Brain pericyte (primary cell): Measurements from ENCODE around the gene GPC5.

ENCODE experiments used
- DNase-seq: peaks from one replicate; pipeline ENCODE4 v3.0.0-alpha.2; 2012; ENCODE audit warnings: low read depth, low spot score

GPC5 gene

GRCh38 chr13:92143766-92144165, 745.3 kb downstream of the GPC5 start:
- no peak for DNase-seq

GRCh38 chr13:92150606-92151005, 752.2 kb downstream of the GPC5 start:
- no peak for DNase-seq

- DNase-seq: no peak
Measured at GRCh38 chr13:92158346-92158745, 759.9 kb downstream of the GPC5 start.

GRCh38 chr13:92164822-92165221, 766.4 kb downstream of the GPC5 start:
- DNase-seq: no peak

GRCh38 chr13:92172191-92172590, 773.8 kb downstream of the GPC5 start:
- no peak for DNase-seq

- DNase-seq: no peak
Measured at GRCh38 chr13:92173254-92173653, 774.8 kb downstream of the GPC5 start.

- no peak for DNase-seq
Measured at GRCh38 chr13:92175330-92175729, 776.9 kb downstream of the GPC5 start.

GRCh38 chr13:92177966-92178365, 779.5 kb downstream of the GPC5 start:
- DNase-seq: no peak

- DNase-seq: no peak
Measured at GRCh38 chr13:92179223-92179622, 780.8 kb downstream of the GPC5 start.

GRCh38 chr13:92187378-92187989, 789.1 kb downstream of the GPC5 start:
- no peak for DNase-seq

- DNase-seq: no peak
Measured at GRCh38 chr13:92188574-92188973, 790.2 kb downstream of the GPC5 start.

- DNase-seq: peak; percentile 41
Measured at GRCh38 chr13:92196591-92197256, 798.3 kb downstream of the GPC5 start.

GRCh38 chr13:92197669-92198068, 799.2 kb downstream of the GPC5 start:
- no peak for DNase-seq

GRCh38 chr13:92218615-92219014, 820.2 kb downstream of the GPC5 start:
- no peak for DNase-seq

- no peak for DNase-seq
Measured at GRCh38 chr13:92221916-92222315, 823.5 kb downstream of the GPC5 start.

- peak; percentile 44 for DNase-seq
Measured at GRCh38 chr13:92224052-92224821, 825.8 kb downstream of the GPC5 start.

GRCh38 chr13:92224825-92225224, 826.4 kb downstream of the GPC5 start:
- DNase-seq: no peak

- no peak for DNase-seq
Measured at GRCh38 chr13:92225861-92226260, 827.4 kb downstream of the GPC5 start.

GRCh38 chr13:92232871-92233270, 834.5 kb downstream of the GPC5 start:
- no peak for DNase-seq

- DNase-seq: no peak
Measured at GRCh38 chr13:92251671-92252210, 853.3 kb downstream of the GPC5 start.

GRCh38 chr13:92255526-92255925, 857.1 kb downstream of the GPC5 start:
- DNase-seq: no peak

- no peak for DNase-seq
Measured at GRCh38 chr13:92256211-92256610, 857.8 kb downstream of the GPC5 start.

GRCh38 chr13:92259046-92259445, 860.6 kb downstream of the GPC5 start:
- no peak for DNase-seq
